MCF 10A (cell line): ENCODE results near the gene KDM4C. TPM values are rescaled to one million over a fixed set of nuclear protein-coding genes. Genes with fewer than 3 reads are reported as not detected.

Source experiments
- BruUV-seq: library from RNA; stranded (reverse); fragments of 400-500 nt; replicated peaks from 2 replicates; lab custom pipeline; 2021; lab: Mats Ljungman, UMichigan
- CTCF ChIA-PET: fragments of 300-600 bp; sonication (Branson Sonifier 250); formaldehyde crosslinking; extraction: SDS; loops from one replicate; lab custom pipeline; 2021; ENCODE audit warnings: antibody characterized with exemption, inconsistent platforms; lab: Yijun Ruan, JAX
- POLR2A ChIA-PET: fragments of 300-600, 350-650 bp; sonication (Branson Sonifier 250); formaldehyde crosslinking; extraction: SDS; loops from one replicate; lab custom pipeline; 2020; ENCODE audit warnings: antibody characterized with exemption, inconsistent platforms; lab: Yijun Ruan, JAX
- DNase-seq: peaks from one replicate; pipeline ENCODE4 v3.0.0-alpha.2; 2018; ENCODE audit not compliant: unreplicated experiment
- H3K27ac Mint-ChIP-seq: one replicate; pipeline ENCODE4 v1.8.0; 2022; ENCODE audit warnings: mild to moderate bottlenecking, low read depth, mixed read lengths; ENCODE audit not compliant: unreplicated experiment
- H3K27me3 Mint-ChIP-seq: one replicate; pipeline ENCODE4 v1.8.0; 2022; ENCODE audit warnings: mixed read lengths; ENCODE audit not compliant: insufficient read depth, unreplicated experiment
- H3K36me3 Mint-ChIP-seq: one replicate; pipeline ENCODE4 v1.8.0; 2022; ENCODE audit warnings: mild to moderate bottlenecking, moderate library complexity, mixed read lengths; ENCODE audit not compliant: insufficient read depth, unreplicated experiment
- H3K4me1 Mint-ChIP-seq: one replicate; pipeline ENCODE4 v1.8.0; 2022; ENCODE audit warnings: mixed read lengths; ENCODE audit not compliant: insufficient read depth, unreplicated experiment
- H3K4me3 Mint-ChIP-seq: one replicate; pipeline ENCODE4 v1.8.0; 2022; ENCODE audit warnings: mild to moderate bottlenecking, moderate library complexity, mixed read lengths; ENCODE audit not compliant: unreplicated experiment
- H3K9me3 Mint-ChIP-seq: one replicate; pipeline ENCODE4 v1.8.0; 2022; ENCODE audit warnings: mixed read lengths; ENCODE audit not compliant: unreplicated experiment
- CTCF ChIP-seq: fragments of 200-600 bp; IDR thresholded peaks from one replicate; pipeline ENCODE4 v1.8.0; 2022; ENCODE audit warnings: antibody characterized with exemption, mild to moderate bottlenecking; ENCODE audit not compliant: unreplicated experiment
- intact Hi-C: fragments of 100-400 bp; cut with micrococcal nuclease; formaldehyde crosslinking; loops from 2 replicates; pipeline ENCODE4 v1.14.1; 2022
- total RNA-seq: library from RNA; stranded (reverse); gene quantifications from 2 replicates; pipeline ENCODE4 v1.2.3, GENCODE V29; 2022

KDM4C gene
- total RNA-seq, 1 experiment from 2014 or later: 29.5 TPM

- no peak for DNase-seq
- TF ChIP-seq CTCF: no peak
- POLR2A ChIA-PET: no interaction called here
- Mint-ChIP-seq H3K36me3 (peaks cover 19% of the 10 kb centered on the region), H3K27me3 (no peaks in the 10 kb centered on the region), H3K4me3 (no peak overlapping the region), H3K27ac (no peak overlapping the region), H3K4me1 (peaks cover 29% of the 10 kb centered on the region), H3K9me3 (no peaks in the 10 kb centered on the region)
- no TSS peak for BruUV-seq
- intact Hi-C loops: no loop called here
- CTCF ChIA-PET: no interaction called here
Observed at GRCh38 chr9:7121055-7121454, 363.3 kb downstream of the KDM4C start.

- intact Hi-C loops: no loop called here
- Mint-ChIP-seq H3K4me1 (peaks cover 29% of the 10 kb centered on the region), H3K4me3 (no peak overlapping the region), H3K27me3 (no peaks in the 10 kb centered on the region), H3K9me3 (no peaks in the 10 kb centered on the region), H3K27ac (no peak overlapping the region), H3K36me3 (peaks cover 19% of the 10 kb centered on the region)
- ChIA-PET CTCF (interaction anchor here (1.0 kb wide), 1 partner anchor 69 kb away, joined by 4 read pairs; no protein-coding TSS in a partner anchor), POLR2A (no interaction called here)
- BruUV-seq: no TSS peak
- no peak for TF ChIP-seq CTCF
- DNase-seq: no peak
Observed at GRCh38 chr9:7121664-7122063, 363.9 kb downstream of the KDM4C start.

GRCh38 chr9:7123743-7124142, 366.0 kb downstream of the KDM4C start:
- H3K36me3 Mint-ChIP-seq: peaks cover 28% of the 10 kb centered on the region
- CTCF ChIA-PET: no interaction called here
- no peaks in the 10 kb centered on the region for H3K27me3 Mint-ChIP-seq
- intact Hi-C loops: no loop called here
- POLR2A ChIA-PET: no interaction called here
- DNase-seq: peak; percentile 66
- H3K27ac Mint-ChIP-seq: no peak overlapping the region
- H3K9me3 Mint-ChIP-seq: no peaks in the 10 kb centered on the region
- peaks cover 19% of the 10 kb centered on the region for H3K4me1 Mint-ChIP-seq
- TF ChIP-seq CTCF: no peak
- H3K4me3 Mint-ChIP-seq: no peak overlapping the region
- no TSS peak for BruUV-seq

- ChIA-PET CTCF (interaction anchor here (0.6 to 1.3 kb wide), 3 partner anchors 13 to 1001 kb away, joined by 3 read pairs; no protein-coding TSS in a partner anchor), POLR2A (no interaction called here)
- DNase-seq: no peak
- Mint-ChIP-seq H3K36me3 (peaks cover 31% of the 10 kb centered on the region), H3K4me3 (no peak overlapping the region), H3K27ac (no peak overlapping the region), H3K4me1 (peaks cover 9% of the 10 kb centered on the region), H3K9me3 (no peaks in the 10 kb centered on the region), H3K27me3 (no peaks in the 10 kb centered on the region)
- no TSS peak for BruUV-seq
- TF ChIP-seq CTCF: no peak
- intact Hi-C loops: no loop called here
Observed at GRCh38 chr9:7125231-7125630, 367.5 kb downstream of the KDM4C start.
